Stimulated activated CD8-positive, alpha-beta memory T cell treated with anti-CD3 and anti-CD28 coated beads, Interleukin-2, amount 100 ng/mL, for 48 hours (primary cell): ENCODE measurements around the gene ACY1.
A peak's percentile ranks its signal among the peaks of the same experiment; 100 is the strongest.

Experiments
- DNase-seq, 2 donors: peaks; one replicate each; pipeline ENCODE4 v3.0.0-alpha.2; 2020; ENCODE audit warnings: low read depth in 2 of 2

ACY1 gene

GRCh38 chr3:51963951-51964451 is 19.3 kb upstream of the ACY1 start:
- DNase-seq = no peak

- no peak for DNase-seq
These were observed 18.8 kb upstream of the ACY1 start for GRCh38 chr3:51964521-51964920.

GRCh38 chr3:51966016-51966415 is 17.3 kb upstream of the ACY1 start:
- no peak for DNase-seq

- no peak for DNase-seq
These were observed 16.8 kb upstream of the ACY1 start for GRCh38 chr3:51966486-51966885.

- DNase-seq = no peak
These were observed 16.4 kb upstream of the ACY1 start for GRCh38 chr3:51966922-51967383.

- no peak for DNase-seq
These were observed 15.8 kb upstream of the ACY1 start, which contains the start of gene PCBP4 for GRCh38 chr3:51967384-51968169. Gene PCBP4 (minus strand): TSS chr3:51967454. CDS start chr3:51961240, 6,214 bp downstream.

- DNase-seq = no peak
These were observed 15.1 kb upstream of the ACY1 start for GRCh38 chr3:51968170-51968775.

GRCh38 chr3:51968883-51969678 is 14.3 kb upstream of the ACY1 start:
- no peak for DNase-seq

- no peak for DNase-seq
These were observed 13.5 kb upstream of the ACY1 start for GRCh38 chr3:51969841-51970240.

GRCh38 chr3:51970606-51971300 is 12.6 kb upstream of the ACY1 start:
- no peak for DNase-seq

GRCh38 chr3:51971350-51971749 is 12.0 kb upstream of the ACY1 start:
- no peak for DNase-seq

- no peak for DNase-seq
These were observed 8.9 kb upstream of the ACY1 start for GRCh38 chr3:51974277-51974962.

GRCh38 chr3:51974963-51975851 is 8.1 kb upstream of the ACY1 start, which contains the start of gene ABHD14A:
Gene ABHD14A (plus strand): TSS chr3:51975064. CDS start chr3:51975136, 72 bp downstream.
- peak; percentile 55 to 57 for DNase-seq

- DNase-seq = no peak
These were observed 7.3 kb upstream of the ACY1 start for GRCh38 chr3:51975852-51976549.

- no peak for DNase-seq
These were observed 5.7 kb upstream of the ACY1 start for GRCh38 chr3:51977446-51978142.

- no peak for DNase-seq
These were observed 5.2 kb upstream of the ACY1 start for GRCh38 chr3:51978143-51978502.

- no peak for DNase-seq
These were observed 3.1 kb upstream of the ACY1 start for GRCh38 chr3:51980253-51980652.

GRCh38 chr3:51982352-51982837 is 940 bp upstream of the ACY1 start:
- DNase-seq = no peak
